NCI-H2029 (cell line): ENCODE data around the gene LYRM1.

ENCODE experiments used
- DNase-seq: peaks from one replicate; lab custom pipeline; 2025; lab: John Stamatoyannopoulos, UW

Gene LYRM1

DNA sequence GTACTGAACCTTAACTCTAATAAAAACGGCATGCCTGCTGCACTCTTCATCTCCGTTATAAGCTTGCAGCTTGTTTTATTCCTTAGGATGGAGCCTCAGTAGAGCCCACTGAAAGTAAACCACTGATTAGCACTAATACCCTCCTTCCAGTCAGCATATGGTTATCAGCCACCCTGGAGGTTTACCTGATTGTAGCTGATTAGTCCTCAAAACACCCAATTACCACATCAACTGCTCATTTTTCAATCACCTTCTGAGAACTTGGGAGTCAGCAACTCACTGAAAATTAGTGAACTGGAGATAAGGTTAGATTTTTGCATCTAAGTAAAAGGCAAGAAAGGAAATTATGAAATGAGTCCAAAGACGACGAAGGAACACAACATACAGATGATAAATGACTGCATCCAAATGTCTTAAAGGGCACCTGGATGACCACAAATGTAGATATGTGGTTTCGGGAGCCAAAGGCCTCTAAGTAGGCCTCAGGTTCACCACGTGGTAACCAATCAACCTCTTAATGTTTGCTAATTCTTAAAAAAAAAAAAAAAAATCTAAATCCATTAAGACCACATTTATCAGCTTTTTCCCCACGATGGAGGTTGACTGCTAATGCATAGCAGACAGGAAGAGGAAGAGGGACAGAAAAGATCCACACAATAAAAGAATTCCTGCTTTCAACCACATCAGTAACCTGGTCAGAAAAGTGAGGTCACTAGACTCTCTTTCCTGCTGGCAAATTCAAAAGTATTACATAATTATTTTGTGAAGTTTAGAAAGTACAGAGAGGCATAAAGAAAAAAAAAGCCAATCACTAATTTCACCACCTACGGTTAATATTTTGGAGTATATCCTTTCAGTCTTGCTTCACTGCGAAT lies 28.4 kb upstream of the LYRM1 start:
- DNase-seq = no peak

GRCh38 chr16:20873331-20873730 lies 27.2 kb upstream of the LYRM1 start:
- no peak for DNase-seq

DNA sequence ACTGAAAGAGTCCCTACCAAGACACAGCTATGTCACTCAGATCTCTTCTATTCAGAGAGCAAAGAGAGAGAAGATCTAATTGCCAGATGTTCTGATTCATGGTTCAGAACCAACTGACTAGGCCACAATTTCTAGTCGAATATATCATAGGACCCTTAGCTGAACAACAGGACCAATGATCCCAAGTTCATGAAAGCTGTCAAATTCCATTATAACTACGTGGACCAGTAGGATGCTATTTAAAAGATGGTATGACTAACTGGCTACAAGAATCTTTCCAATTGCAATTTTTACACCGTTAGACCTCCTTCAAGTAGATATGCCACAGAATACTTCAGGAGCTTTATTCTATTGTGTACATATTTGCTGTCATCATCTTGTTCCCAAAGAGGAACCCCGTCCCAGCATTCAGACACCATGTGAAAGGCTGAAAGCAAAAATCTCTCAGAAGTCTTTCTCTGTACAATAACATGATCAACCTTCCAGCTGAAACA lies 26.4 kb upstream of the LYRM1 start:
- DNase-seq = no peak

DNA sequence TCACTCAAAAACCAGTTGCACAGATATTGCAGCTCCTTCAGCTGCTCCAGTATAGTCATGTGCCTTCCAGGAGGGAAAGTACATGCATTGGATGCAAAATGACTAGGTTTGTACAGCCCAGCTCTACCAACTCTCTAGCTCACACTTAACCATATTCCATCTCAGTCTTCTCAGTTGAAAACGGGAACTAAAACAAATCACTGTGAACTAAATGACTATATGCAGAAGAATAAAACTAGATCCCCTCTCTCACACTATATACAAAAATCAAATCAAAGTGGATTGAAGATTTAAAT lies 25.3 kb upstream of the LYRM1 start:
- DNase-seq = no peak

GRCh38 chr16:20878682-20879147 lies 21.9 kb upstream of the LYRM1 start:
- DNase-seq = no peak

- DNase-seq = no peak
Observed at GRCh38 chr16:20879175-20880040, 21.2 kb upstream of the LYRM1 start.

DNA sequence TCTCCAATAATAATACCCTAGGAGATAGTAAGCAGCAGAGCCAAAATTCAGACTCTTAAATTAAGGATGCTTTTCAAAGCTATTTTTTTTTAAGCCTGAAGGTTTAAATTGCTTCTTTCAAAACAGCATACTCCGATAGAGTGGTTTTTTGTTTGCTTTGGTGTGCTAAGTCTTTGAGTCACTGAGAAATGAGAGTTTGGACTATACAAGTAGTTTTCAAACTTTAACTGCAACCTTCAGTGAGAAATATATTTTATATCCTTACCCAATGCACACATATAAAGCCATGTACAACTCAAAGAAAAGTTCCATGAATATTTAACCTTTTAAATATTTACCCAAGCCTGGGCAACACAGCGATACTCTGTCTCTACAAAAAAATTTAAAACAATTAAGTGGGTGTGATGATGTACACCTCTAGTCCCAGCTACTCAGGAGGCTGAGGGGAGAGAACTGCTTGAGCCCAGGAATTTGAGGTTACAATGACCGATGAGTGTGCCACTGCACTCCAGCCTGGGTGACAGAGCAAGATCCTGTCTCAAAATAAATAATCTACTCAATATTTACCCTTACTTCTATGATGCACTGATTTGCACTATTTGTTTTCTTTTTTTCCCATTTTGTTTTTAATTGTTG lies 19.6 kb upstream of the LYRM1 start:
- no peak for DNase-seq

DNA sequence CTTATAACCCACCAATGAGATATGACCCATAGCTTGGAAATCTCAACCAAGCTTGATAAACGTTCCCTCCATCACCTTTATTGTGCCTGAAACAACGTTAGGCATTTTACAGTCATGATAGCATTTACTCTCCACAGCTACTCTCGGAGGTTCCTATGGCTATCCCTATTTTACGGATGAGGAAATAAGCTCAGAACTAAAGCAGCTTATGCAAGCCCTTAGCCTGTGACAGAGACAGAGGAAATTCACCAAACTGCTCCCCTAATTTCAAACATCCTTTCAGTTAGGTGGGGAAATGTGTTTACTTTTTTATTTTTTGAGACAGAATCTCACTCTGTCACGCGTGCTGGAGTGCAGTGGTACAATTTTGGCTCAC lies 19.1 kb upstream of the LYRM1 start:
- DNase-seq = no peak

DNA sequence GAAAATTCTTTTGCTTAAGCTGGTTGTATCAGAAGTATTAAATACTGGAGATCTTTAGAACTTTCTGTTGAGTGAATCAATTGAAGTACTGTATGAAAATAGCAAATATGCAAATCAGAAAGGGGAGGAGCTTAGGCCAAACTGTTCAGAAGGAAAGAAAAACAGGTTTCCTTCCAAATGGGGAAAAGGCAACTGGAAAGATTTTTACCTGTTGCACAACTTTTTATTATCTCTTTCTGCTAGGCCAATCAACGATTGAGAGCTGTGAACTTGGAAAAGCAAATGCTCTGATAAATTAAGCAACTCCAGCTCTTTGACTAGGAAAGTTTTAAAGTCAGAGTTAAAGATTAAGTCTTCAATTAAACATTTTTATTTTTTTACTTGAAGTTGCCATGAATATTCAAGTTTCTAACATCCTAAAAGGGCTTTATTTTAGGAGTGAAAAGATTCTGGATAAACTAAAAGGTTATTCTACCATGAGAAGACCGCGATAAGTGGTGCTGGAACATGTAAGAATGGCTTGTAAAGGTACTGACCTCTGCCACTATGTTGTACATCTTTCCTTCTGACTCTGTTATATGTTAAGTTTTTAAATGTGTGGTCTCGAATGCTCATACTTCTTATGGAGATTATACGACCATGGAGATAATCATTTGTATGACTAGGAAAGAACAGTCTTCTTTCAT lies 16.9 kb upstream of the LYRM1 start:
- DNase-seq = no peak

DNA sequence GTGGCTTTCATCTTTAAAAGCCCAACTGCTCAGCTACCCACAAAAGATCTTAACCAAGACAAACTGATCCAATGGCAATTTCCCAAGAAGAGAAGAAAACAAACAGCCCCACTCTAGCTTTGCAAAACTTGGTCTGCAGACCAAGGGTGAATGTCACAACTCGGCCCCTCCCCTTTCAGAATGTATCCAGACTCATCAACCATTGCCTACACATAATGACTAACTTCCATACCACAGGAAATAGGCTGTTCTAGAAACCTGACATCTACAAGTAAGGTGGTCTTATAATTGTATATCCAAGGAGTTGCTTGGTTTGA lies 16.4 kb upstream of the LYRM1 start:
- no peak for DNase-seq

- DNase-seq = no peak
Observed at GRCh38 chr16:20886320-20886719, 14.3 kb upstream of the LYRM1 start.

GRCh38 chr16:20887207-20887606 lies 13.4 kb upstream of the LYRM1 start:
- DNase-seq = no peak

- no peak for DNase-seq
Observed at GRCh38 chr16:20889625-20890275, 10.8 kb upstream of the LYRM1 start.

- no peak for DNase-seq
Observed at GRCh38 chr16:20894388-20894787, 6.2 kb upstream of the LYRM1 start.

- DNase-seq = no peak
Observed at GRCh38 chr16:20897253-20897897, 3.2 kb upstream of the LYRM1 start.

DNA sequence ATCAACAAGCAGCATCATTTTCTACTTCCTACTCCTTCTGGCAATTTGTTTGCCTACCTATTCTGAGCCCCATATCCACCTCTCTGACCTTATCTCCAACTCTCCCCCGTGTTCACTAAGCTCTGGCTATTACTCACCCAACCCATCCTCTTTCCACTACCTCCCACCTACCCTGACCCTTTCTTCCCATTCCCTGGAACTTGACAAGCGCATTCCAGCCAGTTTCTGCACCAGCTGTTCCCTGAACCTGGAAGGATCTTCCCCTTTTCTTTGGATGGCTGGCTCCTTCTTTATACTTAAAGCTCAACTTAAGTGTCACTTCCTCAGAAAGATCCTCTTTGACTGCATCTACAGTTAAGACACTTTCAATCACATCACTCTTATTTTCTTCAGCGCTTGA lies 2.6 kb upstream of the LYRM1 start:
- DNase-seq = no peak

GRCh38 chr16:20899071-20899470 lies 1.5 kb upstream of the LYRM1 start:
- no peak for DNase-seq

- no peak for DNase-seq
Observed at GRCh38 chr16:20899477-20900298, 883 bp upstream of the LYRM1 start.

DNA sequence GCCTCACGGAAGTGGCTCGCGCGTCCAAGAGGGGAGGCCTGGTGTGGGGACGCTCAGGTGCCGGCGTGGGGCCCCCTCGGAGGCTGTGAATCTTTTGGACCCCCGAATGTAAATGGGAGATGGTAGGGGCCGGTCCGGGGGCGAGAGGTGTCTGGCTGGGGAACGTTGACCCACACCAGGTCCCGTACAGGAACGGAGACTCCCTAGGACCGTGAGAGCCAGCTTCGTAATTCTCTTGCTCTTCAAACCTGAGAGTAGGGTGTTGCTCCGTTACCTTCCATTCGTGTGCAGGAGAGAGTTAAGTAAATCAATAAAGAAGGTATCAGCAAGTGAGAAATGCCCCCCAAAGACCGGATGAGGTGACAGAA lies 481 bp downstream of the LYRM1 start:
- DNase-seq = no peak

GRCh38 chr16:20901436-20902112 lies 1.0 kb downstream of the LYRM1 start:
- no peak for DNase-seq
